HPDE6-E6E7 (cell line): ENCODE results near the gene SENP5.

ENCODE experiments used
- DNase-seq: peaks from one replicate; pipeline ENCODE4 v3.0.0; 2011; ENCODE audit warnings: missing footprints; ENCODE audit errors: extremely low spot score

SENP5 gene

DNA sequence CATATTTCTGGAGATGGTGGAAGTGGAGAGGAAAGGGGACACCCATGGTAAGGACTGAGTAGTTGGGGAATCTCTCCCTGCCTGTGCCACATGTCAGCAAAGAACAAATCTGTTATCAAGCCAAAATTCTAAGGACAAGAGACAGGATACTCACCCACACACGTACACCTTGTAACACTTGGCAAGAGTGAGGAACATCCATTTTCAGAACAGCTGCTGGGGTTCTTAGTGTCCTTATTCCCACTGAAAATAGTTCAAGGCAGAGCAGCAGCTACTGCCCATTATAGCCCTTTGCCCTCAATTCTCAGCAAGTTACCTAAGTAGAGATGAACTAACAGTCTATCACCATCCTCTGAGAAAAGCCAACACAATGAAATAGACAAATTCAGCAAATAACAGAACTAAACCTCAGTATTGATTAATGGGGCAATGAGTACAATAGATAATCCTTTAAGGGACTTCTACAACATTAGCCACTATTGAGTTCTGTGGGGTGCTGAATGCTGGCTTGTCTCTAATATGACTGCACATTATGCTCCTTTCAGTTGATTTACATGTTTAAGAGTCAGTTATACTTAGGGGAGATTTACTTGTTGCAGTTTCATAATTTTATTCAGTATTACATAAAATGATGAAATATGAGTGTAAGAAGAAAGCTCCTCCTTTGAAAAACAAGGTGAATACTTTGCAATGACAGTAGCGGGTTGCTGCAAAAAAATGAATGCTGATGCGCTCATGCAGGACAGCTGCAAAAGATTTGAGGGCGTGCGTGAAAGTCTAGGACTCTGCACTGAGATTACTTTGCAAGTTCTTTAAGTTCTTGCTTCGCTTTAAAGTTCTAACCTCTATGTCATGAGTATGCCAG lies 22.4 kb downstream of the SENP5 start:
- no peak for DNase-seq

DNA sequence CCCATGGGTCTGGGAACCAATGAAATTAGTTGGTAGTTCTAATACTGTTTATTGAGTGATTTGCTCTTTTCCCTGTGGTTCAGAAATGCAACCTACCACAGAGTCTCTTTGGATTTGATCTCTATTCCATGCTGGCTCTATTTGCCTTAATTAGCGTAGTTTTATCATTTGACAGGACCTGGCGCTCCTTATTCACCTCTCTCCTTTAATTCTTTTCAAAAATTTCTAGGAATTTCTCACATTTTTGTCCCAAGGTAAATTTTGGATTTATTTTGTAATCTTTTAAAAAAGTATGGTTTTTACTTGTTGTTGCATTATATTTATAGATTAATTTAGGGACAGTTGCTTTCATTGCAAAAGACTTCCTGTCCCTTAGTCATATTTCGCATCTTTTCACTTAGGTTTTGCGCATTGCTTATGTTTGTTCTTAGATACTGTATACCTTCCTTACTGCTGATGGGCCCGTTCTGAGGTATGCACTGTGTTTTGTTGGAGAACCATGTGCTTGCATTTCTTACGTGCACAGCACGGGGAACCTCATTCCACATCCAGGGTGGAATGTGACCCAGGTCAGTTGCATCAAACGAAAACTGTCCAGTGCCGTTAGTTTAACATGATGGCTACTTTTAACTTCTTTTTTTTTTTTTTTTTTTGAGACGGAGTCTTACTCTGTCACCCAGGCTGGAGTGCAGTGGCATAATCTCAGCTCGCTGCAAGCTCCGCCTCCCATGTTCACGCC lies 27.0 kb downstream of the SENP5 start:
- DNase-seq: no peak

DNA sequence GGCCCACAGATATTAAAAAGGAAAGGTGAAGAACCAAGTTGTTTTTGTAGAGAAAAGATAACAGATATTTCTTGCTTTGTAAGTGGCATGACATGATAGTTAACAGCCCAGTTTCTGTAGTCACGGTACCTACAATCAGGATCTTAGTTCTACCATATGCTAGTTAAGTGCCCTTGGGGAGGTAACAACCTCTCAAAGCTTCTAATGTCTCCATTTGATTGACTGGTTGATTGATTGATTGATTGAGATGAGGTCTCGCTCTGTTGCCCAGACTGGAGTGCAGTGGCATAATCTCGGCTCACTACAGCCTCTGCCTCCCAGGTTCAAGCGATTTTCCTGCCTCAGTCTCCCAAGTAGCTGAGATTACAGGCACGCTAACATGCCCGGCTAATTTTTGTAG lies 28.5 kb downstream of the SENP5 start:
- no peak for DNase-seq

DNA sequence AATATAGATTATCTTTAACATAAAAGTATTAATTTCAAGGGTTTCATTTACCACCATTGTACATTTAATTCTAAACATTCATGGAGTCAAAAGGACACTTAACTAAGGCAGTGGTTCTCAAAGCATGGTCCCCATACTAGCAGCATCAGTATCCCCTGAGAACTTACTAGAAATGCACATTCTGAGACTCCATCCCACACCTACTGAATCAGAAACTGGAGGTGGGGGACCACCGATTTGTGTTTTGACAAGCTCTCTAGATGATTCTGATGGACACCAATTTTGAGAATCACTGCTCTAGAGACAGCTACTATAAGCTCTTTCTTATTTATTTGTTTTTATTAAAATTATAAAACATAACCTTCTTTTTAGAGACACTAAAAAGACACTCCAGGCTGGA lies 34.0 kb downstream of the SENP5 start:
- DNase-seq: no peak

DNA sequence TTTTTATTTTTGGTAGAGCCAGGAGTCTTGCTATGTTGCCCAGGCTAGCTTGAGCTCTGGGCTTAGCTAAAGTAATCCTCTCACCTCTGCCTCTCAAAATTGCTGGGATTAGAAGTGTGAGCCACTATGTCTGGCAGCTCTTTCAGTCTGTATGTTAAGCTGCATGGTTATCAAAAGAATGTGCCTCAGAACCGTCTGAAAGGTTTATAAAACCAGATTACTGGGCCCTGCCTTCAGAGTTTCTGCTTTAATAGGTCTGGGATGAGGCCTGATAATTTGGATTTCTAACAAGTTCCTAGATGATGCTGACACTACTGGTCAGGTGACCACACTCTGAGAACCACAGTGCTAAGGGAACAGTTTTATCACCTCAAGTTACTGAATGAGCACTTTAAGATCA lies 34.6 kb downstream of the SENP5 start:
- DNase-seq: no peak

DNA sequence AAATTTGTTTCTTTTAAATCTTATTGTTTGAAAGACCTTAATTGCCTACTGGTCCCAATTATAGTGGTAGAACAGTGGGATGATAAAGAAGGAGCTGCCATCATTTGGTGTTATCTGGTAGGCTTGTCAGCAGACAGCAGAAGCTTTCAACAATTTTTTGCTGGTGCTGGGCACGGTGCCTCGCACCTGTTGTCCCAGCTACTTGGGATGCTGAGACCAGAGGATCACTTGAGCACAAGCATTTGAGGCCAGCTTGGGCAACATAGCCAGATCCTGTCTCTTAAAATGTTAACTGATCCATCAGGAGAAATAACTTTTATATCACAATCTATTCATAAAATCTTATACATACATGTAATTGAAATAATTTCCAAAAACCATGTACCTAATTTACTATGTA lies 36.0 kb downstream of the SENP5 start:
- DNase-seq: no peak

DNA sequence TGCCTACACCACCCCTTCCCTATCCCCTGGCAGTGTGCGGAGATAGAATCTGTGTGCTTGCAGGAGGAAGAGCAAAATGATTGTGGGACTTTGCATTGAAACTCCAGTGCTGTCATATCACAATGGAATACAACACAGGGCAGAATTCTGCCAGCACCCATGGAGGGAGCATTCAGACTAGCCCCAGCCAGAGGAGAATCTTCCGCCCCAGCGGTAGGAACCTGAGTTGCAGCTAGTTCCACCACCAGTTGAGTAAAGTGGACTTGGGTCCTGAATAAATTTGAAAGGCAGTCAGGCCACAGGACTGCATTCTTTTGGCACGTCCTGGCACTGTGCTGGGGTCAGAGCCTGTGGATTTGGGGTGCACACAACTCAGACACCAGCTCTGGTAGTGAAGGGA lies 47.1 kb downstream of the SENP5 start:
- no peak for DNase-seq

DNA sequence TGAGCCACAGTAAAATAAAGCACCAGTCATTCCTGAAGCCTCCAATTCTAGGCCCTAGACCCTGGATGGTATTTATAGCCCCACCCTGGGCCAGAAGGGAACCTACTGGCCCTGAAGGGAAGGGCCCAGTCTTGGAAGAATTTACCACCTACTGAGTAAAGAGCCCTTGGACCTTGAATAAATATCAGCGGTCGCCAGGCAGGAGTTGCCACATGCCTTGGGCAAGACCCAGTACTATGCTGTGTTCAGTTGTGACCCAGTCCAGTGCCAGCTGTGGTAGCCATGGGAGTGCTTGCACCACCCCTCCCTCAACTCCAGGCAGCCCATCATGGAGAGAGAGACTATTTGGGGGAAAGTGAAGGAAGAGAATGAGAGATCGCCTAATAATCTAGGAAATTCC lies 47.7 kb downstream of the SENP5 start:
- DNase-seq: no peak

DNA sequence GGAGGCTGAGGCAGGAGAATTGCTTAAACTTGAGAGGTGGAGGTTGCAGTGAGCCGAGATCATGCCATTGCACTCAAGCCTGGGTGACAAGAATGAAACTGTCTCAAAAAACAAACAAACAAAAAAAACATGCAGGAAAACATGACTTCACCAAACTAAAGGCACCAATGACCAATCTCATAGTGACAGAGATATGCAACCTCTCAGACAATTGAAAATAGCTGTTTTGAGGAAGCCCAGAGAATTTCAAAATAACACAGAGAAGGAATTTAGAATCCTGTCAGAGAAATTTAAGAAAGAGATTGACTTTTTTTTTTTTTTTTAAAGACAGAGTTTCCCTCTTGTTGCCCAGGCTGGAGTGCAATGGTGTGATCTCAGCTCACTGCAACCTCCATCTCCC lies 48.5 kb downstream of the SENP5 start:
- DNase-seq: no peak

DNA sequence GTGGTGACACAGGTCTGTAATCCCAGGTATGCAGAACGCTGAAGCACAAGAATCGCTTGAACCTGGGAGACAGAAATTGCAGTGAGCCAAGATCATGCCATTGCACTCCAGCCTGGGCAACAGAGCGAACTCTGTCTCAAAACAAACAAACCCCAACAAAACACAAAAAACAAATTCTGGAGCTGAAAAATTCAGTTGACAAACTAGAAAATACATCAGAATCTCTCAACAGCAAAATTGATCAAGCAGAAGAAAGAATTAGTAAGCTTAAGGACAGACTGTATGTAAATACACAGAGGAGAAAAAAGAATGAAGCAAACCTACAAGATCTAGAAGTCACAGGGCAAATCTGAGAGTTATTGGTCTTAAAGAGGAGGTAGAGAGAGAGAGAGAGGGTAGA lies 49.3 kb downstream of the SENP5 start:
- no peak for DNase-seq

DNA sequence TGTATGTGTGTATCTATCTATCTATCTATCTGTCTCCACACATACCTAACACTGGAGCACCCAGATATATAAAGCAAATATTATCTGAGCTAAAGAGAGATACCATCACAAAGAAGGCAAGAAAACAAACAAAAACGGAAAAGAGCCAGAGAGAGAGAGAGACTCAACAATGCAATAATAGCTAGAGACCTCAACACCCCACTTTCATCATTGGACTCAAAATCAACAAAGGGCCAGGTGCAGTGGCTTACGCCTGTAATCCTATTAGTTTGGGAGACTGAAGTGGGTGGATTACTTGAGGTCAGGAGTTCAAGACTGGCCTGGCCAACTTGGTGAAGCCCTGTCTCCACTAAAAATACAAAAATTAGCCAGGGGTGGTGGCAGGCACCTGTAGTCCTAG lies 51.2 kb downstream of the SENP5 start:
- no peak for DNase-seq

DNA sequence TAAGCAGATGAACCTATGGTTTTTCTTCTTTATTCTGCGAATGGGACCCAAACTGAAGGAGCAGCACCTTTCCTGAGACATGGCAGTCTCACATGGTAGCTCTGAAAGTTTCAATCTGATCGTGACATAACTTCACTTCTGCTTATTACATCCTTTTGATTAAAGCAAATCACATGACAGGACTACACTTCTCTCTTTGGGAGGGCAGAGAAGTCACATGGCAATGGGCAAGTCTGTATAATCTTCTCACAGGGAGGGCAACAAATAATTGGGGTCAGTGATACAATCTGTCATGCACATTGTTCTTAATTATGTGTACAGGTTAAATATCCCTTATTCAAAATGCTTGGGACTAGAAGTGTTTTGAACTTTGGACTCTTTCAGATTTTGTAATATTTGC lies 53.0 kb downstream of the SENP5 start:
- DNase-seq: no peak

DNA sequence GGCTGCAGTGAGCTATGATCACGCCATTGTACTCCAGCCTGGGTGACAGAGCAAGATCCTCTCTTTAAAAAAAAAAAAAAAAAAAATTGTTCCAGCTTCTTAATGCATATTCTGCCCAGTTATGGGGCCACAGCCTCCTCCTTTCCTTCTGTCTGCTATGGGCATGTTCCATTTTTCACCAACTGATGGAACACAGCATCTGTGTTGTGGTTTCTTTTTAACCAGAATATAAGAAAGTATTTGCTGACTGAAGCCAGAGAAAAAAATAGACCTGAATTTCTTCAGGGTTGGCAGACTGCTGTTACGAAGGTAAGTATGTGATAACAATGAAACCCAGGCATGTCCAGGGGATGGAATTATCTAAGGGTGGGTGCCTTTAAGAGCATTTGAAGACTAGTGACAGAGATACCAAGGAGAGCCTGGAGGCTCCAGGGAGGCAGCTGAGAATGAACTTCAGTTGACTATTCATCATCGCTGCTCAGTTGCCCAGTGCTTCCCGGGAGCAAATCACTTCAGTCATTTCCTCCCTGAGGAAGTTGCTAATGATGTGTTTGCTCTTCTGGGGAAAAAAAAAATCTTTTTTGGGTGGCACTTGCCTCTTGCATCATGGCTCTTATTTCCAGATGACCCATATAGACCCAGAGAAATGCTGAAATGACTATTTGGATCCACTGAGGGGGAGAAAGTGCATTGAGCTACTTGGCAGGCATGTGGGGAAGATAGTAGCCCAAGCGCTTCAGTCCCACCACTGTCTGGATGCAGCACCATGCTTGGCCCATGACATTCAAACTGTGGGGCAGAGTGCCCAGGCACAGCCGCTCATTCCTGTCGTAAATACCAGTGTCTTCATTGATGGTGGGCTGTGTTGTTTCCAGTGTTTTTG lies 60.1 kb downstream of the SENP5 start:
- no peak for DNase-seq

DNA sequence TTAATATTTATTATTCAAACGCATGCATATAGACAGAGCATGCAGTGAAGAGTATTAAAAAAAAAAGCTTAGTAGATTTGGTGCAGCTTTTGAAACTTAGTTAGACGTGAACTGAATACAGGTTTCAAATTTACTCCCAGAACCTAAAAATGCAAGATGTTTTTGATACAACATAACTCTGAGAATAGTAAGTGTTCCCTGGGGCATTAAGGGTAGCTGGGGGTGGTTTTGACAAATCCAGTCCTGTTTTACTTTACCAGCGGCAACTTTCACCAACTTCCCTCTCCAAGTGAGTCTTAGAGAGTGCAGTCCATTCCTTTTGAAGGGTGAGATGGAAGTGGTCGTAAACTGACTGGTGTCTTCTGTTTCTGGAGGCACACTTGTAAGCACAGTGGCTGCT lies 63.4 kb downstream of the SENP5 start:
- no peak for DNase-seq

DNA sequence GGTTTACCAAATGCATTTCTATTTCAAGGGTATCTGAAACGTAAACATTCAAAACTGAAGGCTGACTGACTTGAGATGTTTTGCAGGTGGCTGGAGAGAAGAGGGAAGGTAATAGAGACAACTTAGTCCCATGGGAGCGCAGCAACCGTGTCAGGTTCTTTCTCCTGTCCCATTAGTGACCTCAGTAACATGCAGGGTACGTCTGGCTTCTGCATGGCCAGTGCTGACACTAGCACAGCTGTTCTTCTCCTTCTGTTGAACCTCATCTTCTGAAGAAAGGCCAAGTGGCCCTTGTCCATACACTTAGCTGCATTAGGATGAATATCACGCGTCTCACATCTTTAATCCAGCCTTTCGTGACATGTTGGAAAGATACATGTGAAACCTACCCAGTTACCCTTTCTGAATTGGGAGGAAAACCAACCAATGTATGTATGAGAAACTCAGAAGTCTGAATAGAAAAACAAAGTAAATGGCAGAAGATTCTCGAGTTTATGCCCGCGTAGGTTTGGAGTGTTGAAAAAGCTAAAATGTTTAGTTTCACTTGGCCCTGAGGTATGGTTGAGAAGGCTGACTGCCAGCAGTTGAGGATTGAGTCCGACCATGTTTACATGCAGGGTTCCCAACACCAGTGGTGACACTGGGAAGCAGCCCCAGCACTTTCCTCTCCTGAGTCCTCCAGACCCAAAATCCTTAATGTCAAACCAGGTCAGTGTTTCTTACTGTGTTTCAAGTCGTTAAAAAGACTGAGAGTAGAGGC lies 64.3 kb downstream of the SENP5 start:
- no peak for DNase-seq

DNA sequence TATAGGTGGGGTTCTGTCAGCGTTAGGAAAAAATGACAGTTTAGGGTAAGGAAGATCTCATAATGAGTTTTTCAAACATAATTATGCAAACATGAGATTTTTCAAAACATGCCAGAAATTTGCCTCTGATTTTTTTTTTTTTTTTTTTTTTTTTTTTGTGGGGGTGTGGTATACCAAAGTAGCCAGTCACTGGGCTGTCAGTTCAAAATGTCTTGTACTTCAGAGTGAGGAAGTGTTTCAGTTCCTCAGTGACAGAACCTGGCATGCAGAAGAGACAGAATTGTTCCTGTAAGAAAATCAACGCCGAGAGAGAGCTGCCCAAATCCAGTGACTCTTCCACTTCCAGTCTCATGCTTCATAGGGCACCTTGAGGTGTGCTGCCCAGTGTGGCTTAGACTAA lies 64.9 kb downstream of the SENP5 start:
- no peak for DNase-seq

DNA sequence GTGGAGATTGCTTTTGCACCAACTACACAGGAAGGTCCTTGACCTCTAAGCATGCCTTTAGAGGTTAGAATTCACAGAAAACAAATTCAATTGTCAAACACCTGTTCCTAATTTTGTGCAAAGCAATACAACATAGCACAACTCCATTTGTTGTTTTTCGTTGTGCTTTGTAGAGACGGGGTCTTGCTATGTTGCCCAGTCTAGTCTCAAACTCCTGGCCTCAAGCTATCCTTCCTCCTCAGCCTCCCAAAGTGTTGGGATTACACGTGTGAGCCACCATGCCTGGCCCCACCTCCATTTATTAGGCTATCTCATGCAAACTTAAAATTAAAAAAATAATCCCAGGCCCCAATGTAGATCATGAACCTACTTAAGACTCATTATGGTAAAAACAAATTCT lies 68.6 kb downstream of the SENP5 start:
- DNase-seq: no peak

DNA sequence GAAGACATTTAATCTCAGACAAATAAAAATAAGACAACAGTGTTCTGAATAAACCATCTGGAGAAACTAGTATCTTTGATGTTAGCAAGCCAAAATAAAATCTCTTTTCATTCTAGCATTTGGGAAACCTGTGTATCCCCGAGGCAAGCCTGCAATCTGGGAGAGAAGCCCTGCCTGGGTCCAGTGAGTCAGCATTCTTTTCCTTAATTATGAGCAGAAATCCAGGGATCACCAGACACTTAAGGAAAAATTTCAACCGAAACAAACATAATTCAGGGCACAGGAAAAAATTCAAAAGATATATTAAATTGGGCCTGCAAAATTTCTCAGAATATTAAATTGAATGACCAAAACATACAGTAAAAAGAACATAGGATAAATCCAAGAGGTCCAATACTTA lies 70.4 kb downstream of the SENP5 start:
- no peak for DNase-seq

DNA sequence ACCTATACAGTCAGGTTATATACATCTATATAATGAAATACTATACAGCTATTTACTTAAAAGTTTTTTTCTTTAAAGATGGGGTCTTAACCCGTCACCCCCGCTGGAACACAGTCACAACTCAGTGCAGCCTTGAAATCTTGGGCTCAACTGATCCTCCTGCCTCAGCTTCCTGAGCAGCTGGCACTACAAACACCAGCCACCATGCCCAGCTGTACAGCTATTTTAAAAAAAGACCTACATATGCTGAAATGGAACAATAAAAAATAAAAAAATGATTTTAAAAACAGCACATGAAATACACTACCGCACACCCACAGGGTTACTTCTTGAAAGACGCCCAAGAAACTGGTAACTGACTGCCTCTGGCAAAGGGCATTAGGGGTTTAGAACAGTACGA lies 70.9 kb downstream of the SENP5 start:
- DNase-seq: no peak

DNA sequence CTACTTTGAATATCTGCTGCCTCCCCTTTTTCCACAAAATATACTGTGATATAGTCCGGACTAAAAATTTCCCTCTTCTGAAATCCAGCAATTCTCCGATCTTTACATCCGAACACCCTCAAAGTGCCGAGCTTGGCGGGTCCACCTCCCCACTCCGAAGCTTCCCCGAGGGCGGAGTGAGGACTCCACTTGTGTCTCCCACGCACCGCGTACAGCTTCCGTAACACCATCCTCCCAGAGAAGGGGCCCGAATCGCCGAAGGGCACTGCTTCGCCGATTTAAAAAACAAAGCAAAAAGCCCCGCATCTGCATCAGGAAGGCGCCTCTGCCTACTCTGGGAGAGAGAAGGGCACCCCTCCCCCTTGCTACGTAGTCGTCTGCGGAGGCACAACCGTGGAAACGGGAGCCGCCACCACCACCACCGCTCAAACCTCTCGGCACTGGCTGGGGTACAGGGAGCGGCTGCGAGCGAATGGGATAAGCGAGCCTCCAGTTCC lies 74.1 kb downstream of the SENP5 start:
- peak; percentile 26 for DNase-seq

DNA sequence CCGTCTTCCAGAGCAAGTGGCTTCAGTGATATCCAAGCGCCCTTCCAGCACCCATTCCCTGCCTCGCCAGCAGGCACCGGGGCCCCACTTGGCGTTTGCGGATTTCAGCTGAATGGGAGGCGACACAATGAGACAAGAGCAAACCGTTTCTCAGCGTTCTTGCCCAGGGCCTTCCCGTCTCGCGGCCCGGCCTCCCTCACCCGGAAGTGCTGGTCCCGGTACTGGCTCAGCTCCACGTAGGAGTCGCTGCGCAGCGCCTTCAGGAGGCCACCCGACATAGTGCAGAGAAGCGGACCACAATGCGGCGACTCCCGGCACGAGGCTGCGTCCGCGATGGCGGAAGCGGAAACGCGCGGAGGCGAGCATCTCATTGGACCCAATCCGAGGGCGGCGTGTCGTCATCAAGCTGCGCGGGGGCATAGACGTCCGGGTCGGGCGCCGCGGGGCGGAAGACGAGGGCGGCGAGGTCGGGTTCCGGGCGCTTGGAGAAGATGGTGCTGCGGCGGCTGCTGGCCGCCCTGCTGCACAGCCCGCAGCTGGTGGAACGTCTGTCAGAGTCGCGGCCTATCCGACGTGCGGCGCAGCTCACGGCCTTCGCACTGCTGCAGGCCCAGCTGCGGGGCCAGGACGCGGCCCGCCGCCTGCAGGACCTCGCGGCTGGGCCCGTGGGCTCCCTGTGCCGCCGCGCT lies 74.7 kb downstream of the SENP5 start, which contains the start of gene NCBP2:
TSS of gene NCBP2 (minus strand) at position 303 of the 689 bp plus-strand sequence. CDS start at position 278, 25 bp downstream.
- DNase-seq: peak; percentile 94
